Measurements from ENCODE around the gene MRPL41. TPM values are rescaled to one million over a fixed set of nuclear protein-coding genes. Genes with fewer than 3 reads are reported as not detected.
"Not testable (repeated sequence)": the region's sequence is repeated elsewhere in the genome, so short reads cannot be mapped to it uniquely, and the experiment has no call there.

MRPL41 gene
- total RNA-seq, 1 donor from 2014 or later = 45.8 TPM

DNA sequence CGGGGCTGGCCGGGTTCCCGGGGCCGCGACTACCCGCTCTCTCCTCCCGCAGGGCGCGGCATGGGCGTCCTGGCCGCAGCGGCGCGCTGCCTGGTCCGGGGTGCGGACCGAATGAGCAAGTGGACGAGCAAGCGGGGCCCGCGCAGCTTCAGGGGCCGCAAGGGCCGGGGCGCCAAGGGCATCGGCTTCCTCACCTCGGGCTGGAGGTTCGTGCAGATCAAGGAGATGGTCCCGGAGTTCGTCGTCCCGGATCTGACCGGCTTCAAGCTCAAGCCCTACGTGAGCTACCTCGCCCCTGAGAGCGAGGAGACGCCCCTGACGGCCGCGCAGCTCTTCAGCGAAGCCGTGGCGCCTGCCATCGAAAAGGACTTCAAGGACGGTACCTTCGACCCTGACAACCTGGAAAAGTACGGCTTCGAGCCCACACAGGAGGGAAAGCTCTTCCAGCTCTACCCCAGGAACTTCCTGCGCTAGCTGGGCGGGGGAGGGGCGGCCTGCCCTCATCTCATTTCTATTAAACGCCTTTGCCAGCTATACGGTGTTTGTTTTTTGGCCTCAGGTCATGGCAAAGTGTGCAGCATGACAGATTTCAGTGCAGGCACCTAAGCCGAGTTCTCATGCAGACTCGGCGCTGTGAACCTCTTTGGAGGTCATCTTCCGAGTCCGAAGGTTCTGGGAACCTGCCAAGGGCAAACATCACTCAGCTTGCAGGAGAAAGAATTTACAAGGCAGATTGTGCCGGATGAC, 516 bp downstream of the MRPL41 start:
- DNase-seq (ENCODE audit: low read depth in 2 of 2) = peak in 1 of 2 donors; percentile 31

DNA sequence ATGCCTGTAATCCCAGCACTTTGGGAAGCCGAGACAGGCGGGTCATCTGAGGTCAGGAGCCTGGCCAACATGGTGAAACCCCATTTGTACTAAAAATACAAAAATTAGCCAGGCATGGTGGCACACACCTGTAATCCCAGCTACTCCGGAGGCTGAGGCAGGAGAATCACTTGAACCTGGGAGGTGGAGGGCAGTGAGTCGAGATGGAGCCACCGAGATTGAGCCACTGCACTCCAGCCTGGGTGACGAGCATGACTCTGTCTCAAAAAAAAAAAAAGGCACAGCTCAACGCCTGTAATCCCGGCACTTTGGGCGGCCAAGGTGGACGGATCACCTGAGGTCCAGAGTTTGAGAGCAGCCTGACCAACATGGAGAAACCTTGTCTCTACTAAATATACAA, 2.0 kb downstream of the MRPL41 start:
- not testable (repeated sequence) for DNase-seq (ENCODE audit: low read depth in 2 of 2)

DNA sequence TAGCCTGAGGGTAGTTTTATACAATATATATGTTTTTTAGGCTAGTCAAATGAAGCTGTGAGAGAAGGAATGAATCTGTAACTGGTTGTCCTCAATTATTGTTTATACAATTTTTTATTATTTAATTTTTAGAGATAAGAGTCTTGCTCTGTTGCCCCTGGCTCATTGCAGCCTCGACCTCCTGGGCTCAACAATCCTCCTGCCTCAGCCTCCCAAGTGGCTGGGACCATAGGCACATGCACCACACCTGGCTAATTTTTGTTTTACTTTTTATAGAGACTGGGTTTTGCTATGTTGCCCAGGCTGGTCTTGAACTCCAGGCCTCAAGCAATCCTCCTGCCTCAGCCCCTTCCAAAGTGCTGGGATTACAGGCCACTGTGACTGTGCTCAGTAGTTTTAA, 2.7 kb downstream of the MRPL41 start:
- no peak for DNase-seq (ENCODE audit: low read depth in 2 of 2)

DNA sequence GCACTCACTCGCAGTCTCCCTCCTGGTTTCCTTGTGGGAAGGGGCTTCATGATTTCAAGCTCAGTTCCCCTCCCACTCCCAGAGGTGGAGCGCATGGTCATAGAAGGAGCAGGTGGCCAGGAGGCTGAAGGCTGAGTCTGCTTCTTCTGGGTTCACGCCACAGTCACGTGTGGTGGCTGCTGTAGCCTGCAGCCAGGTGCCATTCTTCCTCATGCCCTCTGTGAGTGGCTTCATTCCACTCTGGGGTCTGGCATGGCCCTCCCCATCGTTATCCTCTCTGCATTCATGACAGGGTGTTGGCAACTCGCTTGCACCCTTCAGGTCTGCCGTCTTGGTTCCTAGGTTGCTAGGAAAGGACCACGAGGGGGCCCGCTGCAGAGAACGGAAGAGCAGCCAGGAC, 3.5 kb downstream of the MRPL41 start:
- no peak for DNase-seq (ENCODE audit: low read depth in 2 of 2)

DNA sequence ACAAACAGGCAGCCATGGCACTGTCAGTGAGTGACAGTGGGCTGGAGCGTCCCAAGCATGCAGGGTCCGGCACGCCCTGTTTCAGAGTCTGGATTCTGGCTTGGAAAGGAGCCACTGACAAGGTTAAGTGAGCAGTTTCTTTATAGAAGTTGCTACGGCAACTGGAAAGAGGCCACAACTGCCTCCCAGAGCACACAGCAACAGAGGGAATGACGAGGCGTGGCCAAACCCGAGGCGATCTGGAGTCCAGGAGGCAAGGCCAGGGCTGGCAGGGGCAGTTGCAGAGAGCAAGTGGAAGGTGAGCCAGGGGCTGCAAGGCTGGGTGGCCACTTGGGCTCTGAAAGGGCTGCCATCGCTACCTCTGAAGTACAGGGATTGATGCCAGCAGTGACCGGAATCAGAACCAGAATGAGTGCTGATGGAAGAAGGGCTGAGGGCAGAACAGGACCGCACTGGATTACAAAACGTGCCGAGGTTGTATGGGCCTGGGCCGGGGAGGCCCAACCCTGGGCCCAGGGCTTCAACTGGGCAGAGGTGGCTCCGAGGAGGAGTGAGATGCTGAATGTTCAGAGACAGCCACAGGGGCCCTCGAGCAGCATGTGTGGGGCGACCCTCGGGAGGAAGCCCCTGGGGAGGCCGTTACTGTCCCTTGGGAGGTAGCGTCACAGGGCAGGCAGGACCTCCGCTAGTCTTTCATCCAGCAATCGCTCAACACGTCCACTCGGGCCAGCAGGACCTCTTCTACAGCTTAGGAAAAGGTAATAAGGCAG, 4.6 kb downstream of the MRPL41 start:
- DNase-seq (ENCODE audit: low read depth in 2 of 2) = no peak

DNA sequence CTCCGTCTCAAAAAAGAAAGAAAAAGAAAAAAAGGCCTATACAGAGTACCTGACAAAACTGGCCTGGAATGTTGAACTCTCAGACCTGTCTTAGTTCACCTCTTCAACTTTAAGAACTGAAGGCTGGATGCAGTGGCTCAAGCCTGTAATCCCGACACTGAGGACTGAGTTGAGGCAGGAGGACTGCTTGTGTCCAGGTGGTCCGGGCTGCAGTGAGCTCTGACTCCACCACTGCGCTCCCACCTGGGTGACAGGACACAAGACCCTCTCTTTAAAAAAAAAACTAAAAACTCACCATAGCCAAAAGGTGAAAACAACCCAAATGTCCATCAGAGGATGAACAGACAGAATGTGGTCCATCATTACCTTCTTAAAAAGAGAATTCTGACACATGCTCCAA, 6.4 kb downstream of the MRPL41 start:
- no peak for DNase-seq (ENCODE audit: low read depth in 2 of 2)

DNA sequence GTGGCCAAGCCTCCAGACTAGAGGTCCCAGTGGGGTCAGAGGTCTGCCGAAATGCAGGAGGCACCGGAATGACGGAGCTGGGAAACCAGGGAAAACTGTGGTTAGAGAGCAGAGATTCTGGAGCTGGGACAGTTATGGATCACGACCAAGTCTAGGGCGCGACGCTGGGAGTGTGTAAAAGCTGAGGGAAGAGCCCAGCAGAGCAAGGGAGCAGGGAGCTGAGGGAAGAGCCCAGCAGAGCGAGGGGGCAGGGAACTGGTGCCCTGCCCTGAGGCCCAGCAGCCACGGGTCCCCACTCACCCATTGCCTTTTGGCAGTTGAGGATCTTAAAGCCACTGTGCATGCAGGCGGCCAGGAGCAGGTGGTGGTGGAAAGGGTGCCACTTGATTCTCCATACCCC, 12.5 kb downstream of the MRPL41 start:
- no peak for DNase-seq (ENCODE audit: low read depth in 2 of 2)

DNA sequence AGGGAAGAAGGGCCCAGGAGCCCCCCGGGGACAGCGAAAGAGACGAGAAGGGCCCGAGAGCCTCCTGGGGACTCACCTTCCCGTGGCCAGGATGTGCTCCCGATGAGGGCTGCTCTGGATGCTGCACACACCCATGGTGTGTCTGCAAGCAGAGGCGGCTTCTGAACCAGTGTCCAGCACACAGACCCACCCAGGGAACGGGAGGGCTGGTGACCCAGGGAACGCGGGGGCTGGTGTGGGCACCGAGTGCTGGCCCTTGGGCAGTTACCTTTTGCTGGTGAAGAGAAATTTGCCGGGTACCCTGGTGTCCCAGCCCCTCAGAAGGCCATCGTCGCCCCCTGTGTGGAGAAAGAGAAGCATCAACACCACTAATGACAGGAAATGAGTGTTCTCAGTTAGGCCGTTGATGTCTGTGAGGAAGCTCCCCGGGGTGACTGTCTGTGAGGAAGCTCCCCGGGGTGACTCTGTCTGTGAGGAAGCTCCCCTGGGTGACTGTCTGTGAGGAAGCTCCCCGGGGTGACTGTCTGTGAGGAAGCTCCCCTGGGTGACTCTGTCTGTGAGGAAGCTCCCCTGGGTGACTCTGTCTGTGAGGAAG, 13.2 kb downstream of the MRPL41 start:
- DNase-seq (ENCODE audit: low read depth in 2 of 2) = no peak

DNA sequence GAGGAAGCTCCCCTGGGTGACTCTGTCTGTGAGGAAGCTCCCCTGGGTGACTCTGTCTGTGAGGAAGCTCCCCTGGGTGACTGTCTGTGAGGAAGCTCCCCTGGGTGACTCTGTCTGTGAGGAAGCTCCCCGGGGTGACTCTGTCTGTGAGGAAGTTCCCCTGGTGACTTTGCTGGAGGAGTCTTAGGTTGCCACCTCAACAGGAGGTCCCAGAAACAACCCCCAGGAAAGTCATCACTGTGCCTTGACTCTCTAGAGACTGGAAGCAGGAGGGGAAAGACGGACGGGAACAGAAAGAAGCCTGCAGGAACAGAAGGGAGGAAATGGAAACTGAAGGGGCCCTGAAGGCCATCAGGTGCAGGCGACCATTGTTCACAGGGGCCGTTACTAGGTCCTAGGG, 16.8 kb downstream of the MRPL41 start:
- DNase-seq (ENCODE audit: low read depth in 2 of 2) = not testable (repeated sequence)

DNA sequence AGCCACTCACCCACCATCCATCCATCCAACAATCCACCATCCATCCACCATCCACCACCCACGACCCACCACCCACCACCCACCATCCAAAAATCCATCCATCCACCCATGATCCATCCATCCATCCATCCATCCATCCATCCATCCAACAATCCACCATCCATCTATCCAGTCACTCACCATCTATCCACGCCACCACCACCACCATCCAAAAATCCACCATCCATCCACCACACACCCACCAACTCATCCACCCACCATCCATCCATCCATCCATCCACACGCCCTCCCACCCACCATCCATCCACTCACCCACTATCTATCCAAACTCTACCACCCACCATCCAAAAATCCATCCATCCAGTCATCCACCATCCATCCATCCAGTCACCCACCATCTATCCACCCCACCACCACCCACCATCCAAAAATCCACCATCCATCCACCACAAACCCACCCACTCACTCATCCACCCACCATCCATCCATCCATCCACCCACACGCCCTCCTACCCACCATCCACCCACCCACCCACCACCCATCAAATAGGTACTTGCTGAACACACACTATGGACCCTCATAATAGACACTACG, 18.0 kb downstream of the MRPL41 start:
- no peak for DNase-seq (ENCODE audit: low read depth in 2 of 2)

DNA sequence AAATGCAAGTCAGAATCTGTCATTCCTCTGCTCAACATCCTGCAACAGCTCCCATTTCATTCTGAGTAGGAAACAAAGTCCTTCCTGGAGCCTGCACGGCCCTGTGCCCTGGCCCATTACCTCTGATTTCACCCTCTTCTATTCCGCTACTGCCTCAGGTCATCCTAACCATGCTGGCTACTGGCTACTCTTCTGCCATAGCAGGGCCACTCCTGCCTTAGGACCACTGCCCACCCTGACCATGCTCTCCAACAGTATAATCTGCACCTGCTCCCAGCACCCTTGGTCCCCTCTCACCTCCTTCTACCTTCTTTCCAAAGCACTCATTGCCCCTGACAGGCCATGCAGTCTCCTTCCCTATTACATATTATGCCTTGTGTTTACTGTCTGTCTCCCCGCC, 18.9 kb downstream of the MRPL41 start:
- no peak for DNase-seq (ENCODE audit: low read depth in 2 of 2)

DNA sequence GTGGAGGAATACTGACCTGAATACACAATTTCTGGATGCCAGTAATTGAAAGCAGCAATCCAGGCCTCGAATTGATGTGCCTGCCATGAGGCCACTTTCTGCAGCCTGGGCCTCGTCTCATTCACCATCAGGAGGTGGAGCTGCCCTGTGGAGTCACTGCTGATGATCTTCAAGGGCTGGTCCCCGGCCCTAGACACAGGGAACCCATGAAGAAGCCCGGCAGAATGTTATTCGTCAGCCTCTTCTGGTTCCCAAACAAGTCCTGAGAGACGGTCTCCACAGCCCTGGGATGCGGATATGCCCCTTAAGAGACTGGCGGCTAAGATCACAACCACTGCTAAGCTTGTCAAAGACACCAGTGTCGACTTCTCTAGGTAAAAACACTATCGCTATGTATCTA, 22.5 kb downstream of the MRPL41 start:
- DNase-seq (ENCODE audit: low read depth in 2 of 2) = no peak

DNA sequence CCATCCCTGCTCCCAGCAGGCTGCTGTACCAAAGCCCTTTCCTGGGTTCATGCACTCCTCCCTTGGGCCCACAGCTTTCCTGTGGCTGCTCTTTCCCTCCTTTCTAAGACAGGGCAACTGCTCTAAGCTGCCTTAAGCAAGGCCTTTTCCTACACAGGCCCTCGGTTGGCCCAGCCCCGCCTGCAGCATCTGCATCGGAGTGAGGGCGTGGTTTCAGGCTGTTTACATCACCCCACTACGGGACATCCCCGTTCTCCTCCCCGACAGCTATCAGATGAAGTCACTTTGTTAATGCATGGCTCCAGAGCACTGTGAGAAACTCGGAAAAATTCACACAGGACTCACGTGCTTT, 23.7 kb downstream of the MRPL41 start:
- DNase-seq (ENCODE audit: low read depth in 2 of 2) = no peak

DNA sequence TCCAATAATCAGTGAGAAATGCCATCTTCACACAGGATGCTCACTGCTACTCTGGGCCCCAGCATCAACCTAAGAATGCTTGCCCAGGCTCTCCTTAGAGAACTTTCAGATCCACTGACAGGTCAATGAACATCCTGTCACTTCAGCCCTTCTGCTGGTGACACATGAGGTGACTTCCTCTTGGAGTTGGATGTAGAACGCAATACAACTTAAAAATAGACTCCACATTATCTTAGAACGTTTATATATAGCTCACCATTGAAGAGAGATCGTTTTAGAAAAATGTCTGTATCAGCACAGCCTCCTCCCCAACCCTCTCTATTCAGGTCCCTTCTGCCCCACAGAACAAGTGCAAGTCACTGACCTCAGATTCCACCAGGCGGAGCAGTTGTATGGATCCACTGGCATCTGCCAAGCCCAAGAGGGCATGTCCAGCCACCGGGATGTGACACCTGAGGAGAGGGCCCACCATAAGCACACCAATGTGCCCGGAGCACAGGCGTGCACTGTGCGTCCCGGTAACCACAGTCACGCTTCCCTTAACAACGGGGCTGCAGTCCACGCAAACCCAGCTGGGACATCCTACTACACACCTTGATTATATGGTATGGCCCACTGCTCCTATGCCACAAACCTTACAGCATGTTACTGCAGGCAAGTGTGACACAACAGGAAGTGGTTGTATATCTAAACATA, 24.2 kb downstream of the MRPL41 start:
- no peak for DNase-seq (ENCODE audit: low read depth in 2 of 2)

DNA sequence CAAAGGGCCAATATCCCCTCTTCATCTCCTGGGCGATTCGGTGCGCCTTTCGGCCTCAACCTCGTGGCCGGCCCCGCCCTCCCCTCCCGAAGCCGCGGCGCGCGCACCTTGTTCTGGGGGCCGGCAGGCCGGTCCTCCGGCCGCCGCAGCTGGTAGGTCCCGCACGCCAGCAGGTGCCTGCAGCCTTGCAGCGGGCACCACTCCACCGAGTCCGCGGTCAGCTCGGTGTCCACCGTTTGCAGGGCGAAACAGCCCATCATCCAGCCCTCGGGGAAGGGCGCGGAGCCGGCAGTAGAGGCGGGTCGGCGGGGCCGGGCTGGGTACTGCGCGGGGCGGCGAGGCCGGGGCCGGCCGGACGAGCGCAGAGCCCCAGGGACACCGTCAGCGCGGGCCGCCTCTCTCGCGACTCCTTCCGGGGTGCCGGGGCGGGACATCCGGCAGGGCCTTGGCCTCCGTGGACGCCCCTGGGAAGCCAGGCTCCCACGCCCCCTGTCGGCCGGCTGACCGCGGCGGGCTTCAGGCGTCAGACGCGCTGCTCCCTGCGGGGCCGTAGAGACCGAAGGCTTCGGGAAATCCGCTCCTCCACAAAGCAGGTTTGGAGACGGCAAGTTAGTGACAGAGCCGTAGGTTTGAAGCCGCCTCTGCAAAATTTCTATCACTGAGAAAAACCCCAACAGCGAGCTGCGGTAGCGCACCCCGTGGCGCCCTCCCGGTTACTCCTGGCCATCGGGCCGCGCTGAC, 27.0 kb downstream of the MRPL41 start, which contains the start of gene DPH7:
DPH7 (minus strand) TSS at position 408 of the 741 bp plus-strand sequence; CDS start at position 260, 148 bp downstream.
- peak; percentile 71 to 93 for DNase-seq (ENCODE audit: low read depth in 2 of 2)

DNA sequence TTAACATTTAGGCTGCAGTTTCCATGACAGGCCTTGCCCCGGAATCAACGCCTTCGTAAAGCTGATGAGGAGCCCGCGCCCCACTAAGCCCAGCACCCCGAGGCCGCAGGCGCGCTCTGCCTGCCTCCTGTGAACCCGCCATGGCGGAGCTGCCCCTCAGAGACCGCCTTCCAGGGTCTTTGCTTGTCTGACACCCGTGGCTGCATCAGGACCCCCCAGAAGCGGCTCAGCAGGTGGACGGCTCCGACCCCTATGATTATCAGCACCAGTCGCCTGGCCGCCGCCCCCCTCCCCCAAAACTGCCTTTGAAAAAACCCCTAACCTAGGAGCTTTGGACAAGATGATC, 27.6 kb downstream of the MRPL41 start:
- DNase-seq (ENCODE audit: low read depth in 2 of 2) = no peak

DNA sequence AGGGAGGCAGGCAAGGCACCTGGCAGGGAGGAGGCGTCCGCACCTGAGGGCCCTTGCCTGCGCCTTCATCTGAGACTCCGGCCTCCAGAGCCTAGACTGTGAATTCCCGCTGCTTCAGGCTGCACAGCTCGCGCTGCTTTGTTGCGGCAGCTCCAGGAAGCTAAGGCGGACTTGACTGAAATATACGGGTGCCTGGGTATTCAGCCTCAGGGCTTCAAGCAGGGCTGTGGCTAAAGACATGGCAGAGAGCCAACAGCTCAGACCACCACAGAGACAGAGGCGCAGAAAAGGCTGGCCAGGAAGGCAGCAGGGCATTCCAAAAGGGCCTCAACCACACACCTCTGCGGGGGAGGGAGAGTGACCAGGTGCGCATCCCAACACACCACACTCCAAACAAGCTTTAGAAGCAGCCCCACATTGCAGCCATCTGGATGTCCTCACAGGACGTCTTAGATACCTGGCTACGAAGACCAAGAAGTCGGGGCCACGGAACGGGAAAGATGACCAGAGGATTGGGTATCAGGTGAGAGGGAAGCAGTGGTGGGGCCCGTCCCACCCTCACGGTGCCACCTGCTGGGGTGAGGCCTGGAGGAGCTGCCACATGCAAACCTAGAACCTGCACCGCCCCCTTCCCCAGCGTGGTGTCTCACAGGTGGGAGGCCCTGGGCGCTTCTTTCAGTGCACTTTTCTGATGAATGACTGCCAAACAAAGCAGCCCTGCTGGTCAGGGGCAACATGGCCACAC, 28.7 kb downstream of the MRPL41 start:
- no peak for DNase-seq (ENCODE audit: low read depth in 2 of 2)

DNA sequence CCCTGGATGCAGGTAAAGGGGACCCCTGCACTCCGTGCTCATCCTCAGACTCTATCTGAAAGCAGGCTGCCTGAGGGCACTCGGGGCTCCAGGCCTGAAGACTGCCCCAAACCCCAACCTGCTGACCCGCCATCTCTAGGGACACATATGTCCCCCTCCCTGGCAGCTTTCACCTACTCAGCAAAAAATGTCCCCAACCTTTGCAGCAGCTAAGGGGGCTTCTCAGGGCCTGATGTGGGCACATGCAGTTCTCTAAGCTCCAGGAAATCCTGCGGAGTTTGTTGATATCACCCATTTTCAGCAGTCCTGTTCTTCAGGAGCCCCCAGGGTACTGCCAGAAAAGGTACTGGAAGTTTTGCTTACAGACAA, 29.3 kb downstream of the MRPL41 start:
- DNase-seq (ENCODE audit: low read depth in 2 of 2) = no peak

DNA sequence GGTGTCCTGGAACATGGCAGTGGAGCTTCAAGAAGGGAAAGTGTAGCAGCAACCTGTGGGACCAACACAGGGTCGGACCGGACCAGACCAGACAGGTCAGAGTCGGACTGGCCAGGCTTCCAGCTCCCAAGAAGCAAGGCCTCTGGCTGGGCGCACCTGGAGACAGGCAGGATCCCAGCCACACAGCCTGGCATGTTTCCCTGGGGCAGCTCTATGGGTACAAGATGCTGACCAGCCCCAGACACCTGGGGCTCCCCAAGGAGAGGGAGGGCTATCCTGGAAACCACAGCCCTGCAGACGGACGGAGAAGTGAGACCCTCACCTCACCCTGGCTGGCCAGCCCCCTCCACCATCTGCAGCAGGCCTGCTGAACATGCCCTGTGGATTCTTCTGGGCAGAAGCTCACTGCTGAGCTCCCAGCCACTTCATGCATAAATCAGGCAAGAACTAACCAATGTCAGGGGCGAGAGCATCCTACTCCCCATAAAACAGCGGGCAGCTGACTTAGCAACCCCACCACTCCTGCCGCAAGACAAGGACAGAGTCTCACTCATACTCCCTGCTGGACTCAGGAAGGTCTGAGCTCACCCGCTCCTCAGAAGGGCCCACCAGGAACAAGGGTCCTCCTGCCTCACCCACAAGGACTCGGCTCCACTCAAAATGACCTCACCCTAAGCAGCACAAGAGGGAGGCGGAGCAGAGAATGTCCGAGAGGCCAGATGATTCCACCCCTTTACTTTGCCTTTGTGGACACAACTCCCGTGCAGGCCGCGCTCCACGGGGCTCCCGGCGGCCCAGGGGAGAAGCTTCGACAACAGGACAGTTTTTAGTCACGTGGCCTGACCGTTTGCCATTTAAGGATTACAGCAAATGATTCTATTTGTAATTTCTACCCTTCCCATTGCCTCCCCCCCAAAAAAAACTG, 29.9 kb downstream of the MRPL41 start:
- DNase-seq (ENCODE audit: low read depth in 2 of 2) = no peak

Measured in dermis microvascular lymphatic vessel endothelial cell (primary cell).